UCSD-AML1 (cell line): ENCODE measurements around the gene ACY1.

Experiments used
- DNase-seq: peaks from one replicate; lab custom pipeline; 2025; ENCODE audit not compliant: unreplicated experiment; lab: John Stamatoyannopoulos, UW

Gene ACY1

DNA sequence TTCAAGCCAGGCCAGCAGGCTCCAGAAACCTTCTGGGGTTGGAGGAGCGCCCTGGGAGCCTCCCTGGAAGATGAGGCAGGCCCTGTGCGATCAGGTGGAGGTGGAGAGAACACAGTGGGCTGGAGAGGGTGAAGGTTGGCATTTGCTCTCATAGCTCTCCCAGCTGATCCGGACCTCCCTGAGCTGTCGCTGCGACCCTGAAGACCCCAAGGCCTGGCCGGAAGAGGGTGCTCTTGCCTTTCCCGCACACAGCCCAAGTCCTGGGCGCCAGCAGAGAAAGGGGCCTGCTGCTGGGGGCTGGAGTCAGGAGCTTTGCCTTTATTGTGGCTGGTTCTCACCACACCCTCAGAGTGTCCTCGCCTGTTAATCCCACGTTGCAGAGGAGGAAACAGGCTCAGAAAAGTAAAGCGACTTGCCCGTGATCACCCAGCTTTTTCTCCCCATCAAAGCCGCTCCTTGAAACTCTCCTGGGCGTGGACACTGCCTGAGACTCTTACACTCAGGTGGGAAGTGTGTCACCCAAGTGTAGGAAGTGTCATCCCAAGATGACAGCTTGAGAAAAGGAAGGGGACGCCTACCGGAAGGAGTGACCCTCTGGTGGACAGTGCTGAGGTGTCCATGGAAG, 20.9 kb downstream of the ACY1 start:
- DNase-seq: peak; percentile 61

DNA sequence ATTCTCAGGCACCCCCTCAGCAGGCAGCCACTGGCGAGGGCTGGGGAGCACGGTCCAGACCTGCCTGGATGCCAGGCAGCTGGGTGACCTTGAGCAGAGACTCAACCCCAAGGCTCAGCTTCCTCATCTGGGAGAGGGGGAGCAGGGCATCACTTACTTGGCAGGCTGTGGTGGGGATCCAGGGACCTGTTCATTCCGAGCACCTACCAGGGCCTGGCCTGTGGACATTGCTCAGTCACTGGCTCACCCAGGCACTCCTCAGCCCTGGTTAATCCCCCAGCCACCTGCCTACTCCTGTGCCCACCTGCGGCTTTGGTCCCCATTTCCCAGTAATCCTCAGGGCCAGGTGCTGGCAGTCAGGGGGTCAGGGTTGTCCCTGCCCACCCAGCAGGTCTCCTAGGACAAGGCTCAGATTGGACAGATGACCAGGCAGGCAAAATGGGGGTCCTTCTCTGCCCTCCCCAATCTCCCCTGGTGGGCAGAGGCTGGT, 21.6 kb downstream of the ACY1 start:
- DNase-seq: no peak

DNA sequence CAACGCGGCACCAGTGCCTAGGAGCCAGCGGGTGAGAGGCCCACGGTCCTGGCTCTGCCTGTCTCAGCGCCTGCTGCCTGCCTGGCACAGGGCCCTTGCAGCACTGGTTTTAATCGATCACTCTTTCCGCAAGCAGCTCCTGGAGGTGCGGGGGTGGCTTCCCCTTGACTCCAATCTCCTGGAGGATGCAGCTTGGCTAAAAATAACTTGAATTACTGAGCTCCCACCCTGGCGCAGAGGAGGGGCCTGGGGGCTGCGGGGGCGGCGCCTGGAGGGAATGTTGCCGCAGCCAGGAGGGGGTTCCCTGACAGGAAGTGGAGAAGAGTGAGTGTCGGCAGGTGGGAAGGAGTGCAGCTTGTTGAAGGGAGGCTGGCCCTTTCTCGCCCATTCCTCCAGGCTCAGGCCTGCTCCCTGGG, 22.2 kb downstream of the ACY1 start:
- peak; percentile 69 for DNase-seq

DNA sequence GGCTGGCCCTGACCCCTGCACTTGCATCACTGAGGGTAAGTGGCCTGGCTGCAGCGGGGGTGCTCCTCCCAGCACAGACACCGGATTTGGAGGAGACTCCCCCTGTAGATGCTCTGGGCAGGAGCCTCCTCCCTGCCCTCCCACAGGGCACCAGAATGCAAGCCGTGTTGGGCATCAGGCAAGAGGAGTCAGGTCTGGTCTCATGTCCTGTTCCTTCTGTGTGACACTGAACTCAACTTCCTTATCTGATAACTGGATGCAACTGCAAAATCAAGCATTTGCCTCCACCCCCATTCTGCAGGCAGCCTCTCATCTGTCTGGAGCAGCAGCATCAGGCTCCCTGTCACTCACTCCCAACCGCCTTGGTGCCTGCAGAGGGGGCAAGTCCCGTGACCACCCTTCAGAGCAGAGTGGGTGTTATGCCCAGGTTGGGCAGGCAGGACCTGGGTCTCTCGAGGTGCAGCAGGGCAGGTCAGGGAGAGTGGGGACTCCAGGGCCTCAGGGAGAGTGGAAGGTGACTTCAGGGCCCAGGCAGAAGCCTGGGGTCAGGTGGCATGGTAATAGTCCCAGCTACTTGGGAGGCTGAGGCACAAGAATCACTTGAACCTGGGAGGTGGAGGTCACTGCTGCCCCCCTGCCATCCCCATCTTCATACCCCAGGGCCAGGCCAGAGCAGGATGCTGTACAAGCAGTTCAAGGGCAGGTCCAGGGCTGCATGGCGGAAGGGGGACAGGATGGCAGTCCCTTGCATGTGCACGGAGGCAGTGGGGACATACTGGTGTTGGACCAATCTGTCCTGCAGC, 22.9 kb downstream of the ACY1 start:
- DNase-seq: peak; percentile 63

DNA sequence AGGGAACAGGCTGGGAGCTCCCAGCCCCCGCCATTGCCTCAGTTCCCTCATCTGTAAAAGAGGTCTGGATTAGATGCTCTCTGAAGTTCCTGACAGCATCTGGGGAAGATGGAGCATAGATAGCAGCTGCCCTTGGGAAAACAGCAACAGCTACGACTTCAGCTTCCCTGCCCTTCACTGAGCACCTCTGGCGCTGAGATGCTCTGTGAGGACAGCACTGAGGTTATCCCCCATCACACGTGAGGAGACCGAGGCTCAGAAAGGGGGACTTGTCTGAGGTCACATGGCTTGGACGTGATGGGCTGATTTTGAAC, 23.4 kb downstream of the ACY1 start:
- DNase-seq: no peak

- DNase-seq: no peak
These were observed 24.0 kb downstream of the ACY1 start for GRCh38 chr3:52007291-52007690.

GRCh38 chr3:52010431-52010830, 27.1 kb downstream of the ACY1 start:
- no peak for DNase-seq

DNA sequence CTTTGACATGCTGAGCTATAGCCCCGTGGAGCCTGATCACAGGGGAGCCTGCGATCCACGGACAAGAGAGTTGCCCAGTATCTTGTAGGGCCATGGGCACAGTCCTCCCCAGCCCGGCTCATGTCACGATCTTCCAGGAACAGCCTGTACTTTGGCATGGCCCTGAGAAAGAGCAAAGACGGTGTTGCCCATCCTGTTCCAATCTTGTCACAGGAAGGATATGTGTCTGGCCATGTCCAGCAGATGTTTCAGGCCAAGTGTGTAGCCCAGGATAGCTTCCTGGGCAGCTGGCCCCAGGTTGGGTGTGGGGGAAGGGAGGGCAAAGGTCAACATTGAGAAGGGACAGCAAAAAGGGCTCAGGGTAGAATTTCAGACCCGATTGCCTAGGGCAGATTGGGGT, 29.4 kb downstream of the ACY1 start:
- no peak for DNase-seq

GRCh38 chr3:52013802-52014598, 30.7 kb downstream of the ACY1 start:
- DNase-seq: no peak

- DNase-seq: peak; percentile 63
These were observed 31.3 kb downstream of the ACY1 start for GRCh38 chr3:52014613-52015012.

DNA sequence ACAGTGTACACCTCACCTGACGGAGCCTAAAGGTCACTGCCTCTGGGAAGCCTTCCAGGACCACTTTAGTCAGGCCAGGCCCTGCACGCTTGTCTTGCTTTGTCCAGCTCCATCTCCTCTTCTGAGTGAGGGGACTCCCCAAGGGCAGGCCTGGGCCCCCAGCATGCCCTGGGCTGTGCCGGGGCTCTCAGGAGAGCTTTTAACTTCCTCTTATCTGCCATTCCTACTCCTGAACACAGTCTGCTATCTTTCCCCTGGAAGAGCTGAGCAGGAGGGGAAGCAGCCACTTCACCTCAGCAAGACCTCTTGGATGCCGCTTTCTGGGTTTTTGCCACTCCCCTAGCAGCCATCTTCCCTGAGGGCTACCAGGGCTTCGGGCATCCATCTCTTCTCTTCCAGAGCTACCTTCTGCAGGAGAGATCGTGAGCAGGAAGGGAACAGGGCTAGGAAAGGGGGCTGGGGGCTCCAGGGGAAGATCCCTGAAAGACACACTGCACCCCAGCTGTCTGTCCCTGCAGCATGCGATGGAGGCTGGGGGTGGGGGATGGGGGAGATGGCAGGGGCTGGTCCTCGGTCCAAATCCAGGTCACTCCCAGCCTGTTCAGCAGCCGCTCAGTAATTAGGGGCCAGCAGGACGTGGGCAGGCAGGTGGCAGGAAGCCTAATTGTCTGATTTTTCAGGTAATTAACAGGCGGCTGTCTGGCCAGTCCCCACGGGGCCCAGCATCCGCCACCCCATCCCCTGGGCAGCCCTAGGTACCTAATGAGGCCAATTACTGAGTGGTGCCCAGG, 32.3 kb downstream of the ACY1 start:
- DNase-seq: no peak

DNA sequence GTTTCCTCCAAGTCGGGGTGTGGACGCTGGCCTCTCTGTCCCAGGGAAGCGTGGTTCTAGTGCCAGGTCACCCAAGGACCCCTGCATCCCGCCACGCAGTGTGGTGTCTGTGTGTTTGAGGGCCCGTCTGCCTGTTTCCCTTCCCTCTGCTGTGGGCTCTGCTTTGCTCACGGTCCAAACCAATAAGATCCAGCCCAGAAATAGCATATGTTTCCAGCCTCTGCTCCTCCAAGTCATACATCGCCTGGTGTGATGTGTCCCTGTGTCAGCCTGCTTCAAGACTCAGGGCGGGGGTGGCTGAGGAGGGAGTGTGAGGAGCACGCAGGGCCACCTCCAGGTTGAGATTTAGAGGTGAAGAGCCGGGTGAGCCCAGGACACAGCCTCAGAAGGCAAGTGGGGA, 34.3 kb downstream of the ACY1 start:
- DNase-seq: no peak

DNA sequence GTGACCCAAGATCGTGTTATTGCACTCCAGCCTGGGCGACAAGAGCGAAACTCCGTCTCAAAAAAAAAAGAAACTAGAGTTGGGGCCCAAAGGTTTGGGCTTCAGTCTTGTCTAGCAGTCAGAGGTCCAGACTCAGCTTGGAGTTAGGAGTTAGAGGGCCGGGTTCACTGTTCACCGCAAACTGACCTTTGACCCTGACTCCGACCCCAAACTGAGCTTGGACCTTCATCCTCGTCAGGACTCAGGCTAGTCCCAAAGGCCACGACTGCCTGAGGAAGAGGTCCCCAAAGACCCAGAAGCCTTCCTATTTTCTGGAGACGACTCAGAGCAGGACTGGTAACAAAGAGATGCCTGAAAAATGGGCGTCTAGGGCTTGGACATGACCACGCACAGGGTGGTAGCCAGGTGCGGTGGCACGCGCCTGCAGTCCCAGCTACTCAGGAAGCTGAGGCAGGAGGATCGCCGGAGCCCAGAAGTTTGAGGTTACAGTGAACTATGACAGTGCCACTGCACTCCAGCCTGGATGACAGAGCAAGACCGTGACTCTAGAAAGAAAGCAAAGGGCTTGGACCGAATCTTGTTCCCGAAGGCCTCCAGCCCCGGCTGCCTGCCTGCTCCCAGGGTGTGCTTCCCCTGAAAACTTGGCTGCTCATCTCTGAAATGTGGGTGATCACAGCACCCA, 35.1 kb downstream of the ACY1 start:
- DNase-seq: no peak

GRCh38 chr3:52019352-52020080, 36.2 kb downstream of the ACY1 start:
- no peak for DNase-seq

- no peak for DNase-seq
These were observed 37.5 kb downstream of the ACY1 start for GRCh38 chr3:52020796-52021195.

DNA sequence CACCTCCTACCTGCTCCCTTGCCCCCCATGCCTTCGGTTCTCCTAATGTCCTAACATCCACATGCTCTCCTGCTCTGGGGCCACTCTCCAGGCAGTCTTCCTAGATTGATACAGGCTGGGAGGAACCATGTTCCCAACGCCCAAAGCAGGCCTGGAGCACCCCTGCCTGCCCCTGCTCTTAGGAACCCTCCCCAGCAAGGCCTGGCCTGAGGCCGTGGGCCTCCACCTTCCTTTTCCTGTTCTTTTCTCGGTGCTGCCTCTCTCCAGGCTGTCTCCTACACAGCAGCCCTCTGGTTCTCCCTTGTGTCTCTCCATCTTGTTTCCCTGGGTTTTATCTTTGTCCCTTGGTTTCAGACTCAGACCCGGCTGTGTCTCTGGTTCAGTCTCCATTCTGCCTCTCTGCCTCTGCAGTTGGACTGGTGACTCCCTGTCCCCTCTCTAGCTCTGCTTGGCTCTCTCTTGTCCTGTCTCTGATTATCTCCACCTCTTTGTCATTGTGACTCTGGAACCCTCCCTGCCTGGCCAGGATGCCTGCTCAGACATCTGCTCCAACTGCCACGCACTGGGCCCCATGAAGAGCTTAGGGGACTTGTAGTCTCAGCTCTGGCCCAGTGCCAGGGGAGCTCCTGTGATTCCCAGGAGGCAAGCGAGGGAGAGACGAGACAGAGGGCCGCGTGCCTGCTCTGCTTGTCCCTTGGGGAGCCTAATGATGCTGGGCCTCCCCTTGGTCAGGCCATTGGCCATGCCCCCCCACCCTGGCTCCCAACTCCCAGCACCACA, 38.3 kb downstream of the ACY1 start:
- DNase-seq: no peak

- no peak for DNase-seq
These were observed 39.2 kb downstream of the ACY1 start for GRCh38 chr3:52022323-52023100.

- no peak for DNase-seq
These were observed 39.9 kb downstream of the ACY1 start for GRCh38 chr3:52023101-52023770.
